Inflammatory macrophage (primary cell): ENCODE measurements around the gene LRGUK.

Experiments used
- DNase-seq, 2 donors: peaks; one replicate each; pipeline ENCODE4 v3.0.0-alpha.2; 2020 to 2022

Gene LRGUK

GRCh38 chr7:134246761-134247160, 119.6 kb downstream of the LRGUK start:
- no peak for DNase-seq

DNA sequence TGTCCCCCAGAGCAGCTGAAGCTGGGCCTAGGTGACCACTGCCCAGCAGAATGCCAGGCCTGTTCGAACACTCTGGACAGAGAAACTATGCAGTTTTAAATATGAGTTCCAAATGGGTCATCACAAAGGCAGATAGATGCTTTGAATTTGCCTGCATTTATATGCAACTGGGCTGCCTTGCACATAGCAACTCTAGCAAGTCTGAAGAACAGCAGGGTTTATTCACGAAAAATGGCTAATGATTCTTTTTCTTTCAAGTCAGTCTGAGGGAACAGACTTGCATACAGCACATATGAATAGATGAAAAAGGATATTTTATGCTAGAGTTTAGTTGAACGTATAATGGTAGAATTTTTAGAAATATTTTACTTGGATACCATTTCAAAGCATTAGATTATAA, 121.1 kb downstream of the LRGUK start:
- no peak for DNase-seq

DNA sequence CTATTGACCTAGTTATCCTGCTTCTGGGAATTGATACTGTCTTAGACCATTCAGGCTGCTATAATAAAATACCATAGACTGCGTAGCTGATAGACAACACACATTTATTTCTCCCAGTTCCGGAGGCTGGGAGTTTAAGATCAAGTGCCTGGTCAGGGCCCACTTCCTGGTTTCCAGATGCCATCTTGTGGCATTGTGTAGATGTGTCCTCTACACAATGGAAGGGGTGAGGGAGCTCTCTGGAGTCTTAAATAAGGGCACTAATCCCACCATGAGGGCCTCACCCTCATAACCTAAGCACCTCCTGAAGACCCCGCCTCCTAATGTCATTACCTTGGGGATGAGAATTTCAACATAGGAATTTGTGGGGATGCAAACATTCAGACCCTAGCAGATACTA, 127.2 kb downstream of the LRGUK start:
- DNase-seq = peak; percentile 43 to 63

GRCh38 chr7:134255814-134256213, 128.7 kb downstream of the LRGUK start:
- no peak for DNase-seq

DNA sequence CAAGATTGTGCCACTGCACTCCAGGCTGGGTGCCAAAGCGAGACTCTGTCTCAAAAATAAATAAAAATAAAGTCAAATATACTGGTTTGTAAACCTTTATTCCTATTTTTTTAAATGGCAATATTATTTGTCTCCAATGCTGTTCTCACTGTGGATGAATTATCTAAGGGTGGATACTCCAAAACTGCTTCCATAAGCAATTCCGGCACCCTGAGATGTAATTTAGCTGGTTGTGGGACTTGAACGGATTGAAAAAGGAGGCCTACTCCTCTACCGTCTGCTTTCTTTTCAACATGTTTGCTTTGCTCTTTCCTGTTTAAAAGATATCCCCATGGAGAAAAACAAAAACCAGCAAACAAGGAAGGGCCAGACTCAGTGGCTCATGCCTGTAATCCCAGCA, 135.2 kb downstream of the LRGUK start:
- no peak for DNase-seq

GRCh38 chr7:134276951-134277350, 149.8 kb downstream of the LRGUK start:
- DNase-seq = no peak

DNA sequence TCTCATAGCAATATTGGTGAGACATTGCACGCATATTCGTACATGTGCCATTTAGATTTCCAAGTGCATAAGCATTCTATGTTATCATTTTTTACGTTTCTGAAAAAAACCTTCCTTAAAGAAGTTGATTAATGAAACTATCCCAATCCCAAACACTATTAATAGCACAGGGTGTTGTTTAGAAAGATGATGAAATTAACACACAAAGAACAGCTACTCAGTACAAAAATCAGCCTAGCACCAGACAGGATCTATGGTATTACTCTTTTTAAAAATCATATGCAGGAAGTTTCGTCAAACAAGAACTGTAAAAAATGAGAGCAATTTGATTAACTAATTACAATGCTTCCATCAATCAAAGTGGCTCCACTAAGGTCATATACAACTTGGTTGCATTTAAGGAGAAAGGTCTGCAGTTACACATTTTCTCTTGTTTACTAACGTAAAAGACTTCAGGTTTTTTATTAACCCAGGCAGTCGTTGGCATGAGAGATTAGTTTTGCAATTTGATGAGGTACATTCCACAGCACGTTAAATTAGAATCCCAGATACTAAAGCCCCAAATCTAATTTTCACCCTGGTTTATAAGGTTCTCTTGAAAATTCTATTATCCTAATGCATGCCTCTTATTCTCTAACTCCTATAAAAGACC, 151.5 kb downstream of the LRGUK start:
- DNase-seq = no peak

DNA sequence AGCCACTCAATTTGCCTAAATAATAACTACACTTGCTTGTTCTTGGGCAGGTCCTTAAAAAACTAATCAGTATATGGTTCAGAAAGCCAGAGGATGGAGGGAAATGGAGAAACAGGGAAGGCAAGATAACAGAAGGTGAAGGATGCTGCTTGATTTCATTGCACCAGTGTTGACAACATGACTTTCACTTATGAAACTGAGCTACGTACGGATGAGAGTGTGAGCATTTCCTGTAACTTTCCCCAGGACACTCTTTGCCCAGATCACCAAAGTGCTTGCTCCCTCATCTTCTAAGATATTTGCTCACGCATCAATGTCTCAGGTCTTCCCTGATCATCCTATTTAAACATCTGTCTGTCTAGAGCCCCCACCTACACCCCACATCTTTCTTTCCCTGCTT, 152.2 kb downstream of the LRGUK start:
- no peak for DNase-seq

DNA sequence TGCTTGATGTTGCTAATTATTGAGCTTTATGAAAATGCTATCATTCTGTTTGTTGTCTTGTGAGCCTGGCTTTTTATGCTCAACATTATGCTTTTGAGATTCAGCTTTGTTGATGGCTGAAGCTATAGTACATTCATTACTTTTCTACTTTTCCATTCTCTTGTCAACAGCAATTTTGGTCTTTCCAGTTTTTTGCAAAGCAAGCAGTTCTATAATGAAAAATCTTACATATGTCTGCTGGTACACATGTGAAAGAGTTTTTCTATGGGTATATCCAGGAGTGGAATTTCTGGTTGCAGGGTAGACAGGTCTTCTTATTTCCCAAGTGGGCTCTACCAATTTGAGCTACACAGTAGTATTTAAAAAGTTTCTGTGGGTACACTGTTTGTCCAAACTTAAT, 152.8 kb downstream of the LRGUK start:
- DNase-seq = no peak

DNA sequence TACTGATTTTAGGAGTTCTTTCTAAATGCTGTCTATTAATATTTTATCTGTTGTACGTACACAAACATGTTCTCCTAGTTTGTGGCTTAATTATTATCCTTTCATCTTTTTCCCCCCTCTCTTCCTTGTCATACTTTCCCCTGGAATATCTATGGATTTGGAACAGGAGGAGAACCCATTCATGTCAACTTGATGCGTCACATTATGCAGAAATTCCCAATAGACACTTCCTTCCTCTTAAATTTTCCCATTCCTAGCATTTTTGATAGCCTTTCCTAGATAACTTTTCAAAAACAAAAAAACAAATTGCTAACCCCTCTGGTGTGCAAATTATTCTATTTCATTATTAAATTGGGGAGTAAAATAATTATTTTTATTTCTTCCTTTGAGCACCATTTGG, 153.4 kb downstream of the LRGUK start:
- DNase-seq = no peak

DNA sequence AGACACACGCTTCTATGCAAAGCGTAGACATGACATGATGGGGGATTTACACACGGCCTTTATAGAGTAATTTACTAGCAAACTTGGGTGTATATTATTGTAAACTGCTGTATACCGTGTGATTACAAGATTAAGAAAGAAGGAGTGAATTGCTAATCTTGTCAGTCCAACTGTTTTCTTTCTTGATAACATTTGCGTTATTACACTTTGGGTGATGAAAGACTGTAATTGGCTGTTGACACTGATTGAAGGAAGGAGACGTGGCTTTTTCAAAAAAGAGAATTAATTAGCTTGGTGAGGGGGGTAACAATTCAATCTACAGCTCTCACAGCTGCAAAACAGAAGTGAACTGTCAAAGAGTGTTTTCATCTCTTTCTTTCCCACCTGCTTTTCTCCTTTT, 156.9 kb downstream of the LRGUK start:
- no peak for DNase-seq

- DNase-seq = no peak
Measured at GRCh38 chr7:134284952-134285351, 157.8 kb downstream of the LRGUK start.

- DNase-seq = peak; percentile 8 to 51
Measured at GRCh38 chr7:134287916-134288659, 160.9 kb downstream of the LRGUK start.

- no peak for DNase-seq
Measured at GRCh38 chr7:134289423-134289822, 162.3 kb downstream of the LRGUK start.

GRCh38 chr7:134289841-134290240, 162.7 kb downstream of the LRGUK start:
- no peak for DNase-seq

GRCh38 chr7:134290286-134290685, 163.1 kb downstream of the LRGUK start:
- DNase-seq = no peak

DNA sequence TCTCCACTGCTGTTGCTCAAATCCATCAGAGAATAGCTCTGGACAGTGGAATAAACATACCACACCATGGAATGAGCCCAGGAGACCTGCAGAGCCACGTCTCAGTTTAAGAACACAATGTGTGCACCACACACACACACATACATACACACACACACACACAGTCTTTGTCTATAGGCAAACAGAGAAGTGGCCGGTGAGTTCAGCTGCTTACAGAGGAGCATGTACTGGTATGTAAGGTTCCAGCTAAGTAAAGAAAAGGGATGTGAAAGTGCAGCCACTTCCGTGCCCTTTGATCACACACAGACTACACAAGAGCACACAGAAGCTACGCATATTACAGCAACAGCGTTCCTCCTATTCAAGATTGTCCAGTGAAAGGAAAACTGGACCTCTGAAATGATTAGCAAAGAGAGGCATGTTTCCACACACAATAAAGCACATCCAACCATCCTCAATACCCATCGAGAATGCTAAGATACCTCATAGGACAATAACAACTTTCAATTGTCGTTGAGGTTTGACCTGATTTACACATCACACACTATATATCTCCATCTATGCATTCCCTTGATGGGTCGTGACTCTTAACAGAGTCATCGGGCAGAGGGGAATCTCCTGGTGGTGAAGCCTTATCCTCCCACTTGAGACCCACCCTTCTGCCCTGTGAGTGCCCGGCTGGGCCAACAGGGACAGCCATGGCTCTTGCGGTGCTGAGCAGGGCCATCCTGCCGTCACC, 166.0 kb downstream of the LRGUK start:
- DNase-seq = peak; percentile 93

DNA sequence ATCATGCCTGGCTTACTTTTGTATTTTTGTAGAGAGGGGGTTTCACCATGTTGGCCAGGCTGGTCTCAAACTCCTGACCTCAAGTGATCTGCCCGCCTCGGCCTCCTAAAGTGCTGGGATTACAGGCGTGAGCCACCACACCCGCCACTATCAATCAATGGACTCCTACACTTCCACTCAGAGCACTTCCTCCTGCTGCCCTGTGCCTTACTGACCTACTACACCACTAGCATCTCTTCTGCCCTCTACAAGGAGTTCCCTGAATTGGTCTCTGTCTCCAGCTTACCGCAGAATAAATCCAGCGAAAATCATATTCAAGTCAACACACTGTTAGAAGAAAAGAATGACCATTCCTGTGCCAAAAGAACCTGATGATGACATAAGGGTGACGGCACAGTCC, 168.8 kb downstream of the LRGUK start:
- peak; percentile 6 to 16 for DNase-seq

GRCh38 chr7:134297489-134297888, 170.3 kb downstream of the LRGUK start:
- no peak for DNase-seq

- DNase-seq = no peak
Measured at GRCh38 chr7:134298902-134299683, 172.0 kb downstream of the LRGUK start.

- no peak for DNase-seq
Measured at GRCh38 chr7:134300988-134301387, 173.8 kb downstream of the LRGUK start.

DNA sequence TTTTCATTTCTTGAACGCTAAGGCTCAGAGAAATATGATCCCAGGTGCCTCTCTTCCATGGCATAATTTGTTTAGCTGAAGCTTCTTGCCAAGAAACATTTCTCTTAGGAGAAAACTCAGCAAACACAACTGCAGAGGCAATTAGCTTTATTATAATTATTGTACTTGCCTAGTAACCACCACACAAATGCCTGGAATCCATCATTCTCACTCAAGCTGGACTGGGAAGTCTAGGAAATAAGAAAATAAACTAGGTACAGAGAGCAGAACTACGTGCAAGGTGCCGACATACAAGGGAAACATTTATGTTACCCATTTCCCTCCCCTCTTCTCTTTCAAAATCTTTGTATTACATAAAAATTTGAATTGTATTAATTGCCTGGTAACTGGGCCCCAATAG, 174.5 kb downstream of the LRGUK start:
- no peak for DNase-seq

DNA sequence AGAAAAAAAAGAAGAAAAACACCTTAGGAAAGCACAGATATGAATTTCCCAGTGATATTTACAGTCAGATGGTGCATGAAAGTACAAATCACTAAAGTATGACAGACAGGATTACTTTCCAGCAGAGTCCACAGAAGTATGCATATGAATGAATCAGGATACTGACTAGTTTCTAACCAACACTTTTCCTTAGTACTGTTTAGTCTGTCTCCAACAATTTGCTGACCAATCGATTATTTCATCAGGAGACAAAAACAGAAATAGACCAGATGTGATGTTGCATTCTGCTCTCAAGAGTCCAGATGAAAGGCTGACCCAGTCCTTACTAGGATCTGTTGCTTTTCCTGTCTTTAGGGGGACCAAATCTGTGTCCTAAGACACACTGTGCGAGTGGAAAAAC, 175.0 kb downstream of the LRGUK start:
- DNase-seq = no peak
